Stimulated activated CD4-positive, alpha-beta T cell treated with anti-CD3 and anti-CD28 coated beads, TNF-alpha, amount 100 ng/mL, for 4 hours (primary cell): ENCODE measurements around the gene ZDHHC1.

Experiments
- DNase-seq, 3 experiments: peaks; one replicate each; pipeline ENCODE4 v3.0.0-alpha.2; 2020; ENCODE audit warnings: low read depth in 3 of 3

The ZDHHC1 gene

DNA sequence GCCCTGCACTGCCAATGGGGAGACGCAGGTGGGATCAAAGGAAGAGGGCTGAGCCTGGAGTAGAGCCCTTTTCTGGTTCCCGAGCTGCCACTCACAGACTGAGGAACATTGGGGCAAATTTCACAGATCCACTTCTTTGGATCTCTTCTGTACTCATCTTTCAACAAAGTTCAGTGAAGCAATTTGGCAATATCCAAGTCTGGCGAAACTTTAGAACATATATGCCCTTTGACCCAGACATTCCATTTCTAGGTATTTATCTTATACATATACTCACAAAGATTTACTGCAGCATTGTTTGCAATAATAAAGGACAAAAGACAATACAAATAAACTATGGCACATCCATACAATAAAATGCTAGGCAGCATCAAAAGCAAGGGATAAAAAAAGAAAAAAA, 4.9 kb downstream of the ZDHHC1 start:
- DNase-seq, result no peak

GRCh38 chr16:67409631-67410030, 6.6 kb downstream of the ZDHHC1 start:
- DNase-seq, result no peak

- no peak for DNase-seq
Measured at GRCh38 chr16:67407788-67408452, 8.4 kb downstream of the ZDHHC1 start.

DNA sequence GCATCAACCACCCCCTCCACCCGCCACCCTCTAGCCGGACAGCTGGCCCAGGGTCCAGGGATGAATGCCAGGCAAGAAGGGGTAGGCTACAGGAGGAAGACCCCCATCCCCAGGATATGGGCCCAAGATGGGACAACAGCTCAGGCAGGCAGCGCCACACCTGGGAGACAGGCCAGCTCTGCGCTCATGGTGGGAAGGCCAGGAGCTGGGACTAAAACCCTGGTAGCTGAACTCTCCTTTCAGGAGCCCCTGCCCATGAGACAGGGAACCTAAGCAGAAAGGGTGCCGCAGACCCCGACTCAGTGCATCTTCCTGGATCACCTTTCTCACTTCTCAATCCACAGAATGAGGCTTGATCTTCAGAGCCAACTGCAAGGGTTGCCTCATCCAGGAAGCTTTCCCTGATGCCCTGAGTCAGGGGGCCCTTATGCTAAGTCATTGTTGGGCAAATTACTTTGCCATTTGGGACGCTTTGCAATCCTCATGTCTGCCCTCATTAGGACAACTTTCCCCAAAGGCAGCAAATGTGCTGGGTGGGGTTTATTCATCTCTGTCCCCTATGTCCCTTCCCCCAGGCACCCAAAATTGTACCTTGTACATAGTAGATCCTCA, 9.0 kb downstream of the ZDHHC1 start:
- DNase-seq, result no peak

DNA sequence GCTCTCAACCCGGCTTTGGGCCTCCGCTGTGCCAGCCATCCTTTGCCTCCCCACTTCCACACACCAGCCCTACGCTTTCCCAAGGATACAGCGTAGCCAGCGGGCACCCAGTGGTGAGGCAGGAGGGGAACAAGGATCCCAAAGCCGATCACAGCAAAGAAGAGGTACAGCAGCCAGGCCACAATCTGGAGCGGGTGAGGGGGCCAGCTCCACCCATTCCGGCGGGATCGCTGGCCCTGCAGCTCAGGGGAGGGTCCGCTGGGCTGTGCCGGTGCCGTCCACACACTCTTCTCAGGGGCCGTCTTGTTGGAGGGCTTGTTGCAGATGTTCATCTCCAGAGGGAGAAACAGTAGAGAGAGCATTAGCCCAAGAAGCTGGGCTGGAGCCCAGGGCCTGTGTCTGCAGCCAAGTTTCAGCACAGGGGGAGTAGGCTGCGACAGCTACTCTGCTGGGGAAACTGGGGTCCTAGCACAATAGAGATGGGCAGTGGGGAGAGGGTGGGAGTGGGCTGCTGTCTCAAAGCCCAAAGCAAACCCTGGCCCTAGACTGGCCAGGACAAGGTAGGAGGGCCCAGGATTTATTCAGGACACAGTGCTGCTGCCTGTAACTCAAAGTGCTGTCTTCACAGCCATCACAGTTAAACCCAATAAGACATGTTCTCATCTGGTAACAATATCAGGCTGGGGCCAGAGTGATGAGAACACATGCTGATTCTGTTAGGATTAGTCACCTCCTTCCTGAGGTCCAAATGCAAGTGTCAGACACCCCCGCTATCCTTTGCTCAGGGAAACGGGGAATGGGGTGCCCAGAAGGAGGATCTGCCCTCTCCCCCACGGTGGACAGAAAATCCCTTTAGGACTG, 9.9 kb downstream of the ZDHHC1 start:
- DNase-seq, result no peak

GRCh38 chr16:67405336-67405735, 10.9 kb downstream of the ZDHHC1 start:
- DNase-seq, result no peak

DNA sequence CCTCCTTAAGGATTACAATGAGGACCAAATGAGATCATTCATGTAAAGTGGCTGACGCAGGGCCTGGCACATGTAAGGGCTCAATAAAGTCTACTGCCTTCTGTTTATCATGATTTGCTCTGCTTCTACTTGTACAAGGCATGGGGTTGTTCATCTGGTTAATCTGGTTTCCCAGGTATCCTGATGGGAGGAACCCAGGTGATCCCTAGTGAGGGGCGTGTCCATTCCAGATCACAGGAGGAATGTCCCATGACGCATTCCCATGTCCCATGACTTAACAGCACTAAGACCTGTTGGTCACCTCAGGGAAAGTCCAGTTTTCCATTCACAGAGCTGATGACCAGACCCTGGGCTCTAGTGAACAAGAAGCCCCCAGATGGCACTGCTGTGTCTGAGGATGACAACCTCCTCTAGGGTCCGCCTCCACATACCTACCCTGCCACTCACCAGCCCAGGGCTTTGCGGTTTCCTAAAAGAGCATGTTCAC, 11.5 kb downstream of the ZDHHC1 start:
- no peak for DNase-seq

GRCh38 chr16:67403976-67404555, 12.2 kb downstream of the ZDHHC1 start:
- DNase-seq, result no peak

GRCh38 chr16:67400901-67401300, 15.4 kb downstream of the ZDHHC1 start:
- DNase-seq, result no peak

DNA sequence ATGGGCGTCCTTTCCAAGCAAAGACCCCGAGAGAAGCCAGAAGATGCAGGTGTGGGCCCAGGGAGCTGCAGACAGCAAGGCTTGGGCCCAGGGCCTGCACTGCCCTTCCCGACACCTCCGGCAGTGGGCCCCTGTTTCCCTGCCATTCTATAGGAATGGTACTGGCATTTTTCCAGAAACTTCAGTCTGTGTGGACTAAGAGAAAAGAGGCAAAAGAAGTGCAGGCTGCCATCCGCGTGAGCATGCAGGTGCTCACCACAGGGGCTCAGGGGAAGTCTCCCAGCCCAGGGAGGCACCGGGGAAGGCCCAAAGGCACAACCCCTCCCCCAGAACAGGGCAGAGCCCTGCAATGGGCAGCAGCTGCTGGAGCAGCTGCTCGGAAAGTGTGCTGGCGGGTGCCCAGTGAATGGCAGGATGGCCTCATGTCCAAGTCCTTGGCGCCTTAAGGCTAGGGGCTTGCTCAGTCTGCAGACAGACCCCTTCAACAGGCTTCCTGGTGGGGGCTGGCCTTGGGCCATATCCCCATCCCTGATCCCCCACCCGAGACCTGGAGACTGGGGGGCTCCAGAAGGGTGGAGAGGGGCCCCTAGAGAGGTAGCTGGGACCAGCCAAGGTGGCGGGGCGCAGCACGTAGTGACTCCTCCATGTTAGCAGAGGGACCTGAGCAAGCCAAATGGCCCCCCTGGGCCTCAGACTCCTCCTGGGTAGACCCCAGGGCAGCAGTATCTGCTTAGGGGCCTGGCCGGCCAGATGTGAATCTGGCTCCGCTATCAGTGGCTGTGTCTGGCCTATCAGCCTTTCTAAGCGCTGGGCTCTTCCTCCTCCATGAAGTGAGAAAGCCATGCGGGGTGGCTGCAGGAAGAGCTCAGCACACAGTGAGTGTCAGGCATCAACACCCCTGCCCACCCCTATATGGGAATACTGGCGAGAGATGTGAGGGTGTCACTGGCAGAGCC, 16.2 kb downstream of the ZDHHC1 start:
- no peak for DNase-seq

GRCh38 chr16:67399218-67399733, 17.0 kb downstream of the ZDHHC1 start:
- peak in 1 of 3 experiments; percentile 39 for DNase-seq

DNA sequence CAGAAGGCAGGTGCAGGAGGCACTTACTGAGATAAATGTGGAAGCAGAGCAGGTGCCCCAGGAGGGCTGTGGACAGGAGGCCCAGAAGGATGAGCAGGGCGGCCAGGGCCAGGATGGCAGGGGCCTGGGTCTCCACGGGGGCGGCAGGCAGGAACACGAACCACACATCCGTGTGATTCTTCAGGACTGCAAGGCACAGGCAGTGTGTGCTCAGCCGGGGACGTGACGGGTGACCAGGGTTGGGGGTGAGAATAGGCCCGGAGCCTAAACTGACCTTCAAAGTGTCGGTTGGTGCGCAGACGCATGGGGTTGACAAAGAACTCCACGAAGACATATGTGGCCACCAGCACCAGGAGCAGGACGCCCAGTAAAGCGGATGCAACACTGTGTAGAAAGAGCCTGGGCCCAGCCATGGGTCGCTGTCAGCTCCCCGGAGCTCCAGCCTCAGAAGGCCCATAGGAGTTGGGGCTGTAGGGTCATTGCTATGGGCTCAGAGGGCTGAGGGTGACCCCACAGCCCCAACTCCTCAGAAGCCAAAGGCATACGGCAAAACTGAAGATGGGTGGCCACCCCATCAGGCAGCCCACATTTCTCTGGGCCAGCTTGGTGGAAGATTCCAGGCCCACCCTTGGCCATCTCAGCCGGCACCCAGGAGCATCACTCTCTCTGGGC, 17.6 kb downstream of the ZDHHC1 start:
- no peak for DNase-seq

DNA sequence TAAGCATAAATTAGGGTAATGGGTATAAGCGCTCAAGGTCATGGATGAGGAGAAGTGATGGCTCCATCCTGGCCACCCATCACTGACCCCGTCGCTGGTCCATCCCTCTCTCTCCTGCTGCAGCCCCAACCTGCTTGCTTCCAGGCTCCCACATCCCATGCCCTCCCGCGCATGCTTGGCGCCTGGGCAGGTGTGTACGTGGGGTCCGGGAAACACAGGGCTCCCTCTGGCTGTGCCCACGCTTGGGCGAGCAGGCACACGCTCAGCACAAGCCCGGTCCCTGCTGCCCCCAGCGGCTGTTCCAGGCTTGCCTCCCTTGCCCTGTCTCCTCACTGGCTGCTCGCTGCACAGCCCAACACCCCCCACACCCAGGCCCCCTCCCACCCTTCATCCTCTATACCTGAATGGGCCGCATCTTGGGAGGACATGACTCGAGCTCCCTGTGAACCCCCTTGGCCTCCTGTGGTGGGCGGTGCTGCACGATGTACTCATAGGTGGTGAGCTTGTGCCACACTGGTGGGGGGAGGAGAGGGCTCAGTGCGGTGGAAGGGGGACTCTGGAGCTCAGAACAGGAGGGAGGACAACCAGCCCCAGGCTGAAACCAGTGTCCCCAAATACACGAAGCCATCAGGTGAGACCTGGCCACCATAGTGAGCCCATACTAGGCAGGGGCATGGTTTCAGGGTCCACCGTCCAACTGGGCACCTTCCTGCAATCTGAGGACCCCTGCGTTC, 18.3 kb downstream of the ZDHHC1 start:
- DNase-seq, result no peak

DNA sequence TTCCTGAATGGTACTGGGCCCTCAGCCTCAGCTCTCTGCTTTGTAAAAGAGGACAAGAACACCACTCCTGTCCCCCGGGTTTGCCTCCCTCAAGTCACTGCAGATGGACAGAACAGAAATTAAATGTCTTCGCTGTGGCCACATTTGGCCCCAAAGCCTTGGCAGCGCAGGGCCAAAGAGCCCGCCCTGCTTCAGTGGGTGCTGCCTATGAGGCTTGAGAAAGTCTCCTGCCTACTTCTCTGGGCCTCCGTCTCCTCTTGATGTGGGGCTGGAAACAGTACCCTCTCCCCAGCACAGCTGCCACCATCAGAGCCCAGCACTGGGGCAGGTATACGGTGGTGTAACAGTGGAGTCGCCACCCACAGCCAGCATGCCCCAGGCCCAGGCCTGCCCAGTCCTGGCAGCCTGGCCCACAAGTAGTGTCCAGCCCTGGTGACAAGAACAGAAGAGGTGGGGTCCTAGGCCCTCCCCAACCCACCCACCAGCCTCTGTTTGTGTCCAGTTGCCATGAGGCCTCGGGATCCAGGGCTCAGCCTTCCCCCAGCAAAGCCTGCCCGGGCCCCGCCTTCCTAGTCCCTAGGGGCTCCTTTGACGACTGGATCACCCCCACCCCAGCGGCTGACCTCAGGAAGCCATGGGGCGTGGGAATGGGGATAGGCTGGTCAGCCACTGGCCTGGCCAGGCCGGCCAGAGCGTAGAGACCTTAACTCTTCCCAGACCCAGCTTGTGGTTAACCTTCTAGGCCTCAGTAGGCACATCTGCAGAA, 19.1 kb downstream of the ZDHHC1 start:
- no peak for DNase-seq

DNA sequence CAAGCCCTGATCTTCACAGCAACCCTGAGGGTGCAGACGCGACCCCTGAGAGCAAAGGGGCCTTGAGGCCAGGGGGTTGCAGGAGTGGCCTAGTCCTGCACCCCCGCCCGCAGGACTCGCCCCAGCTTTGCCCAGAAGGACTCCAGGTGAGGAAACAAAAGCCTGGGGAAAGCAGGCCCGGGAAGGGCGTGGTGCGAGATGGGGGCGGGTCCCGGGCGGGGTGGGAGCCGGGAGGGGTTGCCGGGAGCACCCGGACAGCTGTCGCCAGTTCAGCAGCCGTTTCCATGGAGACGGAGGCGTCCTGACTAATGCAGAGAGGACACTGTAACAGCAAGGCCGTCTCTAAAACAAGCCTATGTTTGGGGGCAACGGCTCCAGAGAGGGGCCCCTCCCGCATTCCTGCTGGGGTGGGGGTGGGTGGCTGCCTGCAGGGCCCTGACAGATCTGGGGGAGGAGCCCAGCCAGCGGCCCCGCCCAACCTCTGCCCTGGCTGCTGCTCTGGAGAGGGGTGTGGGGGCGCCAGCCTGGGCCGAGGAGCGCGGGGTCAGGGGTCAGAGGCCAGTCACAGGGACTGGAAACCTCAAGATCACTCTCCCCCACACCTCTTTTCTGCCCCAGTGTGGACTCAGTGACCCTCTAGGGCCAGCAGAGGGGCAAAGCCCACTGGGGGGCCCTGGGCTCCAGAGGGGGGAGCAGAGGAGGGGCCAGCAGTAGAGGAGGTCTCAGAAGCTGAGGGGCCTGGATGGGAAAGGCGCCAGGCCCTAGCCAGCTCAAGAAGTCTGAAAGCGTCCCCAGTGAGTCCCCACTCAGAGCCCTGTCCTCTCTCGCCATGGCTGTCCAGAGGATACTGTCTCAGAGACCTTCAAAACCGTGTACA, 19.9 kb downstream of the ZDHHC1 start:
- DNase-seq, result no peak

- no peak for DNase-seq
Measured at GRCh38 chr16:67395458-67396158, 20.7 kb downstream of the ZDHHC1 start.

- DNase-seq, result no peak
Measured at GRCh38 chr16:67395105-67395457, 21.2 kb downstream of the ZDHHC1 start.
